Heart right ventricle (tissue), 16 donors: ENCODE results near the gene APBB3. TPM values are rescaled to one million over a fixed set of nuclear protein-coding genes. Genes with fewer than 3 reads are reported as not detected.
A peak's percentile ranks its signal among the peaks of the same experiment; 100 is the strongest.

Source experiments
- ATAC-seq, 8 donors: fragments of 200-7000 bp; cut with Tn5 transposase; one replicate each; pipeline ENCODE4 v1.9.1; 2020; ENCODE audit warnings: mild to moderate bottlenecking in 8 of 8, moderate library complexity in 8 of 8, moderate number of reproducible peaks in 1 of 8
- DNase-seq, 2 donors: peaks; one replicate each; pipeline ENCODE4 v3.0.0-alpha.2; 2020
- H3K27ac ChIP-seq, 10 donors: fragments of 200-600 bp; sonication (generic) in 2 of 10; one replicate each; pipeline versions ENCODE4 v1.5.0 to v1.8.0; 2020 to 2022; ENCODE audit warnings: mild to moderate bottlenecking in 3 of 10
- H3K27me3 ChIP-seq, 7 donors: fragments of 200-600 bp; one replicate each; pipeline ENCODE4 v1.8.0; 2021 to 2022; ENCODE audit warnings: mild to moderate bottlenecking in 2 of 7
- H3K36me3 ChIP-seq, 9 donors: fragments of 200-600 bp; sonication (generic) in 1 of 9; one replicate each; pipeline versions ENCODE4 v1.5.0 to v1.8.0; 2020 to 2022; ENCODE audit warnings: mild to moderate bottlenecking in 2 of 9
- H3K4me1 ChIP-seq, 9 donors: fragments of 200-600 bp; sonication (generic) in 1 of 9; one replicate each; pipeline versions ENCODE4 v1.5.0 to v1.8.0; 2020 to 2022; ENCODE audit warnings: mild to moderate bottlenecking in 4 of 9
- H3K4me3 ChIP-seq, 10 donors: fragments of 200-600 bp; sonication (generic) in 2 of 10; one replicate each; pipeline versions ENCODE4 v1.5.0 to v1.8.0; 2020 to 2022; ENCODE audit warnings: mild to moderate bottlenecking in 7 of 10, moderate library complexity in 2 of 10
- H3K9me3 ChIP-seq, 11 donors: fragments of 200-600 bp in 10 of 11; sonication (generic) in 2 of 11; one replicate each; pipeline versions ENCODE4 v1.5.0 to v1.8.0; 2013 to 2022; ENCODE audit warnings: mild to moderate bottlenecking in 2 of 11, control low read depth in 1 of 11, moderate library complexity in 1 of 11
- CTCF ChIP-seq, 9 donors: fragments of 200-600 bp; sonication (generic) in 2 of 9; IDR thresholded peaks; one replicate each; pipeline versions ENCODE4 v1.5.0 to v1.8.0; 2021 to 2022; ENCODE audit warnings: antibody characterized with exemption in 9 of 9, mild to moderate bottlenecking in 5 of 9, moderate library complexity in 1 of 9
- WGBS, 2 donors: extraction: QIAGEN DNeasy Blood & Tissue Kit; methylation state at CpG; one replicate each; pipeline ENCODE4 v1.1.7; 2013; ENCODE audit warnings: inconsistent platforms in 1 of 2; 5-methylcytosine and 5-hydroxymethylcytosine counted together
- intact Hi-C, 10 donors: fragments of 100-400 bp; cut with DNase I; formaldehyde crosslinking; loops; one replicate each; pipeline versions ENCODE4 v1.11.1 to v1.14.2; 2022
- polyA plus RNA-seq, 2 donors: library from polyadenylated mRNA; stranded (reverse); fragments of 200-250 nt; gene quantifications; one replicate each; pipeline ENCODE4 v1.2.3, GENCODE V29; 2013
- total RNA-seq, 10 donors: library from RNA; stranded (reverse); fragmentation: NEBNext Ultra II Directional in 3 of 10; extraction: Animal tissue kit (Norgen Biotek cat#: 25700) in 3 of 10; gene quantifications; one replicate each; pipeline versions ENCODE4 v1.2.1 to v1.2.4, GENCODE V29; 2021 to 2023
- donor health status: Arrhythmogenic right ventricular cardiomyopathy.
- donor health status: ischemic (EF 13 %, LVEDD 7.1; RV severe dilation, severe dysfunction).
- donor health status: healthy with polysubstance abuse.
- donor health status: DM: no; HTN: yes; CAD: no.
- donor health status: DM: no; HTN: no; CAD: no.
- donor health status: ischemic (EF 25% LVEDD 6.9; RV normal size, moderate dysfunction).
- donor health status: ischemic (EF 25% LVEDD 5.7; RV mildly dilated, moderate dysfunction).
- donor health status: healthy.
- donor health status: DM: yes; HTN: yes; CAD: no.
- donor health status: Ischemic cardiomyopathy.
- donor health status: ischemic (EF 35%, LVEDD 5.7; RV mildly dilated, moderate dysfunction).
- donor health status: nonischemic (EF 11% LVEDD 7.7; RV severe dilation, severe dysfunction).
- donor health status: DM: yes; HTN: yes; CAD: no.
- donor health status: PGD.
- donor health status: ischemic (EF 29% LVEDD 5.4; RV normal size, mild dysfunction).
- donor health status: nonischemic (EF 23%, LVEDD 6.1; RV moderate dilation, normal function).

Gene APBB3
- total and polyA plus RNA-seq, 12 donors: 6.9 to 31.3 (median 13.3) TPM

- DNase-seq (no peak), ATAC-seq (no peak)
- Histone ChIP-seq H3K36me3 (peaks cover 0 to 51% (median 19%) of the 10 kb centered on the region in 9 donors), H3K4me1 (peaks cover 7 to 75% (median 64%) of the 10 kb centered on the region in 9 donors), H3K27ac (peak overlapping the region; percentile 88 to 98 (median 94)), H3K27me3 (no peaks in the 10 kb centered on the region), H3K9me3 (no peaks in the 10 kb centered on the region), H3K4me3 (peak overlapping the region; percentile 57 to 86 (median 70))
- 5 to 8% methylated on average over 13 of the region's 13 CpGs for WGBS, 2 donors
- no peak for TF ChIP-seq CTCF (IDR thresholded peaks at IDR 0.05)
- intact Hi-C loops: loop anchor here in 8 of 10 donors (2.0 to 10.0 kb wide), 4 partner anchors 67 to 74 kb away; partner anchors contain the start of genes TMCO6 (in 7 of the 8) and CD14 (in 3 of the 8)
These were observed 804 bp upstream of the APBB3 start for GRCh38 chr5:140565024-140565779.

DNA sequence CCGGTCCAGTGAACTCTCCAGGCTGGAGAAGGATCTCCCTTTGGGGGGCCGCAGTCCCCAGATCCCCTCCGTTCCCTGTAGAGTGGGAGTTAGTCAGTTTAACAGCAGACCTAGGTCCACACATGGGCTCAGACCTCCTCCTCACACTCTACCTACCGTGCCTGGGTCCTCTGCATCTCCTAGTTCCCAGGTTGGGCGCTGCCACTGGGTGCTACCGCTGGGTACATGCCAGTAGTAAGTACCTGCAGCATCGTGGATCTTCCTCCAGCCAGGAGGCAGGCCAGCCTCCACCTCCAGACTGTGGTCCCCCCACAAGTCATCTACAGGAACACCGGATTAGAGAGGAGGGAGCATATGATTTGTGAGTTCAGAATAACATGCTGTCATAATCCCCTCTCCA lies 802 bp downstream of the APBB3 start:
- peaks cover 0 to 59% (median 19%) of the 10 kb centered on the region in 9 donors for H3K36me3 ChIP-seq
- intact Hi-C loops: loop anchor here in 3 of 10 donors (5.0 to 10.0 kb wide), 2 partner anchors 71 to 84 kb away; partner anchors contain the start of genes CD14 (in 2 of the 3), TMCO6 (in 2 of the 3), IK (in 1 of the 3) and NDUFA2 (in 1 of the 3)
- peaks cover 7 to 59% (median 48%) of the 10 kb centered on the region in 9 donors for H3K4me1 ChIP-seq
- H3K9me3 ChIP-seq: no peaks in the 10 kb centered on the region
- no peaks in the 10 kb centered on the region for H3K27me3 ChIP-seq
- WGBS, 2 donors: 69 to 70% methylated on average over 8 of the region's 8 CpGs
- ATAC-seq (no peak), DNase-seq (no peak)
- H3K27ac ChIP-seq: peak overlapping the region; percentile 88 to 98 (median 94)
- peak overlapping the region; percentile 57 to 86 (median 70) for H3K4me3 ChIP-seq
- no peak for TF ChIP-seq CTCF (IDR thresholded peaks at IDR 0.05)

DNA sequence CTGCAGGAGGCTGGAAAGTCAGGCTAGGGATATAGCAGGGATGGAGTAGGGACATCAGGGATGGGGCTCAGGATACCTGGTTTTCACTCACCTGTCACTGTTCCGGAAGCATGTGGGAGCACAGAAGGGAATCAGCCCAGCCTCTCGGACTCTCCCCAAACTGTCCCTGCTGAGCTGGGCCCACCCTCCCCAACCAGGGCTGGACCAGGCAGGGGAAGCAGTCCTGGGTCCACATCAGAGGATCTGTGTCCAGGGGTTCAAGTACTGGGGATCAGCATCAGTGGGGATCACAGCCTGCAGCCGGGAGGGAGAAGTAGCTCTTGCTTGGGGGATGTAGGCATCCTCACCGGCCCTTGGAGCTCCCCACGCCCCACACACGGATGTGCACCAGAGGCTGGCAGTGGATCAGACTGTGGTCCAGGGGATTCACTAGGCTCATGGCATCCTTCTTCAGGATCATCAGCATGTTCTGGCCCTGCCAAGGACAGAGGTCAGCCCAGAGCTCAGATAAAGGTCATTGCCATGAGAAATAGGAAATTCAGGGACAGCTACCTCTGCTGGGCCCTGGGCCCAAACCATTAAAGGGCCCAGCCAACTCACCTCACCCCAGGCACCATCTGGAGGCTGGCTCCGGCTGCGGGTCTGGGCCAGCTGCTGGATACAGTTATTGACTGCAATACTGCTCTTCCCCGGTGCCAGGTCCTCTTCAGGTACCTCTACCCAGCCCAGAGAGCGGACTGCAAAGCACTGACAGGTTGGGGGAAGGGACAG lies 2.5 kb downstream of the APBB3 start:
- intact Hi-C loops: loop anchor here in 3 of 10 donors (5.0 to 10.0 kb wide), 2 partner anchors 73 to 85 kb away; partner anchors contain the start of genes CD14 (in 2 of the 3), TMCO6 (in 2 of the 3), IK (in 1 of the 3) and NDUFA2 (in 1 of the 3)
- peaks cover 7 to 50% (median 42%) of the 10 kb centered on the region in 9 donors for H3K4me1 ChIP-seq
- no peak for DNase-seq
- H3K27me3 ChIP-seq: no peaks in the 10 kb centered on the region
- 94% methylated on average over 10 of the region's 10 CpGs for WGBS, 2 donors
- no peak overlapping the region for H3K4me3 ChIP-seq
- peaks cover 0 to 44% (median 5%) of the 10 kb centered on the region in 9 donors for H3K36me3 ChIP-seq
- TF ChIP-seq CTCF (IDR thresholded peaks at IDR 0.05): no peak
- H3K27ac ChIP-seq: peak overlapping the region in 1 of 10 donors; percentile 94
- ATAC-seq: no peak
- no peaks in the 10 kb centered on the region for H3K9me3 ChIP-seq

DNA sequence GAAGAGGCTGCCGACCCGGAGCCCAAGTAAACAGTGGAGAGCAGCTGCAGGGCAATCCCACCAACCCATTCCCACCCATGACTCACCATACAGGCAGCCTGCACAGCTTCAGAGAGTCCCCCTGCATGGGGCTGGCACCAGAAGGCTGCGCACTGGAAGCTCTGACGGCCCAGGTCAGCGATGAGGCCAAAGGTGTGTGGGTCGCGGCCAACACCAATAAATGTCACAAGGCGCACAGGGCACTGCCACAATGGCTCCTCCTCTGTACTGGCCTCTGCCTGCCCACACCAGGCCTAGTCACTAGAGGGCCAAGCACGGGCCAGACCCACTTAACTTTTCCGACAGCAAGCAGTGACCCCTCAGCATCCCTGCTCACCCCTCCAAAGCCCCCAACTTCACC lies 4.2 kb downstream of the APBB3 start:
- Histone ChIP-seq H3K27ac (no peak overlapping the region), H3K4me3 (no peak overlapping the region), H3K4me1 (peaks cover 8 to 51% (median 42%) of the 10 kb centered on the region in 9 donors), H3K36me3 (peaks cover 0 to 36% (median 0%) of the 10 kb centered on the region in 9 donors), H3K9me3 (no peaks in the 10 kb centered on the region), H3K27me3 (no peaks in the 10 kb centered on the region)
- no peak for TF ChIP-seq CTCF (IDR thresholded peaks at IDR 0.05)
- DNase-seq (no peak), ATAC-seq (no peak)
- intact Hi-C loops: loop anchor here in 3 of 10 donors (5.0 to 10.0 kb wide), 2 partner anchors 75 to 87 kb away; partner anchors contain the start of genes CD14 (in 2 of the 3), TMCO6 (in 2 of the 3), IK (in 1 of the 3) and NDUFA2 (in 1 of the 3)
- 94% methylated on average over 10 of the region's 10 CpGs for WGBS, 2 donors
